Activated CD8-positive, alpha-beta memory T cell treated with anti-CD3 and anti-CD28 coated beads, Interleukin-2, amount 50 U/mL, for 48 hours (primary cell): ENCODE results near the gene AJAP1.

Experiments used
- DNase-seq: peaks from one replicate; pipeline ENCODE4 v3.0.0-alpha.2; 2020

Gene AJAP1

DNA sequence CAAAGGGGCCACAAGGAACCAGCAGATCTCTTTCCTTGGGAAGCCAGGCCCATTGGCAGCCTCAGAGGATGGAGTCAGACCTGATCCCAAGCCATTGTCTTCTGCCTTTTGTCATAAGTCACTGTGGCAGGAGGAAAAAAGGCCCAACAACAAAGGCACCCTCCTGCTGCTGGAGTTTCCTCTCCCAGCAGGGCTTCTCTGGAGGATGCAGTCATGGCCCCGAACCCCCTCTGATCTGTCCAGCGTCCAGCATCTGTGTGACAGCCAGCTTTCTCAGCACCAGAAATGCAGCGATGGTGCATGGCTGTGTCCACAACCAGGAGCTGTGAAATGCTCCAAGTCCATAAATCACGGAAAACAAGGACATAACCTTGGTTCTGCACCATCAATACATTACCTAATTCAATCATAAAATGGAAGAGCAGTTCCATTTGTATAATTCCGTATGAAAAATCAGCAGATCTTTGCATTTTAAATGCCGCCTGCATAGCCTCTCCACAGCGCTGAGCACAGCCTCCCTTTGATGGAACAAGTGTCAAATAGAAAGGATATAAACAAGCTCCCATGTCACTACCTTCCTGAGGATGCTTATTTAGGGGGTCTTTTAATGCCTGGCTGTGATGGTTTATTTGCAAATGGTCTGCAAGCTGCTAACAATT lies 30.6 kb downstream of the AJAP1 start:
- DNase-seq = no peak

- no peak for DNase-seq
Measured at GRCh38 chr1:4685523-4685865, 31.1 kb downstream of the AJAP1 start.

DNA sequence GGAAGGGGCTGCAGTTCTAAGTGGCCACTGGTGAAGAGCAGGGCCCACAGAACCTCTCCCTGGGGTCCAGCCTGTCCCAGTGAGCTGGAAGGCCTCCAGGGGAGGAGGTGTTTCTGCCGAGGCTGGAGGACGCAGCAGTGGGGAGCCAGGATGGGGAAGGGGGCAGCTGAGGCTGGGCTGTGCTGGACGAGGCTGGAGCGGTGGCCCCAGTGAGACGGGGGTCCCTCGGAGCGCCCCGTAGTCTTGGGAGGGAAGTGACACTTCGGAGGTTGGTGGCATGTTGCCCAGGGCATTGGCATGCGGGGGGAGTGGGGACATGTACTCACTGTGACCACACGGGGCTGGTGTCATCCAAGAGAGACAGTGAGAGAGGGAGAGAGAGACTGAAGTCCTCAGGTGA lies 33.5 kb downstream of the AJAP1 start:
- DNase-seq = no peak

DNA sequence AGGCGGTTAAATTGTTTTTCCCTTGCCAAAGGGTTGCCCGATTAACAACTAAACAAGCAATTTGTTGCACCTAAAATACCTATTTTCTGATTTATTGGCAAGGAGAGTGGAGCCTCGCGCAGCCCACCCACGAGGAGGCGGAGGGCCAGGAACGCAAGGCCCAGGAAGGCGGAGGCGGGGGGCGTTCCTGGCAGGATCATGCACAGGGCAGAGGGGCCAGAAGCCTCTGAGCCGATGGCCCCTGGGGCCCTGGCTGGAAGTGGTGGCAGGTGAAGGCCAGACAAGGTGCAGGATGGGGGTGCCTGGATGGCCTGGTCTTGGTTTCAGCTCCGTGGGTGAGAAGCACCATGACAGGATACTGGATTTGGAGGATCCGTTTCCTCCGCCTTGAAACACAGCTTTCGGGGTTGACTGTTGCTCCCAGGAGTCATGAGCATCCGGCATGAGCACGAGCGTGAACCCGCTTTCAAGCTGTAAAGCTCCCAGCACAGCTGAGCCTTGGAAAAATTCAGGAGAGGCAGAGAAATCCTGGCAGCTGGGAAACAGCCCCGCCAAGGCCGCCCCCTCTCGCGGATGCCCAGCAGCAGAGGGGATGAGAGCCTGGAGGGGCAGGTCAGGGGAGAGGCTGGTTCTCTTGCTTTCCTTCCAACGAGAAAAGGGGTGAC lies 35.0 kb downstream of the AJAP1 start:
- no peak for DNase-seq

DNA sequence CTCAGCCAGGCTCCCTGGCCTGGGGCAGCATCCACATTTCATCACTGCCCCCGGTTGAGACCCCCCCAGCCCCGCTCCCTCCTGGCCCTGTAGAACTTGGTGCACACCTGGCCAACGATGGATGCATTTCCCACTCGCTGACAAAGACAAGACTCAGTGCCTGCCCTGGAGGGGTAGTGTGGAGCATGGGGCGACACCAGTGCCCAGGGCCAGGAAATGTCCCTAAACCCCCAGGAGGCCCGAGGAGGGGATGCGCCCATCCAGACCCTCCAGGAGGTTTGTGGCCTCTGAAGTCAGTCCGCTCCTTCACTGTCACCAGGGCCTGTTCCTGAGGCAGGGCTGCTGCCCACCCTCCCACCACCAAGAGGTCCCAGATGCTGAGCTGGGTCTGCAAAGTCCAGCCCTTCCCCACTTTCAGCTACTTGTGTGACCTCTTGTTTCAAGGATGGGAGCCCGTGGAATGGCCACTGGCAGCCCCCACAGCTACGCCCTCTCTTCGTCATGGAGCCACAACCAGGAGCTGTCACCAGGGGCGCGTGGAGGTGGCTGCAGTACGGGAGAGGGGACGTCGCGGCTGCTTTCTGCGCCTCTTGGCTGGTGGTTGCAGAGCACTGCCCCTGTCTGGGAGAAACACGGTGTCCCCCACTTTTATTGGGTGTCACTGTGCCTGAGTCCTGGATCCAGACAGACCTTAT lies 35.7 kb downstream of the AJAP1 start:
- DNase-seq = no peak

- DNase-seq = no peak
Measured at GRCh38 chr1:4690951-4691675, 36.7 kb downstream of the AJAP1 start.

GRCh38 chr1:4691766-4692405 lies 37.5 kb downstream of the AJAP1 start:
- DNase-seq = no peak

- no peak for DNase-seq
Measured at GRCh38 chr1:4692437-4692836, 38.0 kb downstream of the AJAP1 start.

GRCh38 chr1:4693331-4693730 lies 38.9 kb downstream of the AJAP1 start:
- no peak for DNase-seq

- no peak for DNase-seq
Measured at GRCh38 chr1:4693891-4694290, 39.5 kb downstream of the AJAP1 start.

GRCh38 chr1:4694492-4694891 lies 40.1 kb downstream of the AJAP1 start:
- no peak for DNase-seq

DNA sequence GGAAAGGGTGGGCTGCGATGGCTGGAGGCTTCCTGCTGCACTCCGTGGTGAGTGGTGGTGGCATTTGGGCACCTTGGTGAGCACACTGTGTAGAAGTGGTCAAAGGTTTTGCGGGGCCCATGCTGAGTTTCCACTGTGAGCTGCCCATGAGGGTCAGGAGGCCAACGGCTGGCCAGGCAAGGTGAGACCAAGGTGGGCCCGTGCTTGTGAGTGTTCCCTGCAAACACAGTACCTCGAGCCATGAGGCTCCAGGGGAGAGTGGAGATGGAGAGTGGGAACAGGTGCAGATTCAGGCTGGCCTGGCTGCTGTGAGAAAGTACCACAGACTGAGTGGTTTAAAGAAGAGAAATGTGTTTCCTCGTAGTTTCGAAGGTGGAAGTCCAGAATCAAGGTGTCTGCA lies 40.8 kb downstream of the AJAP1 start:
- DNase-seq = no peak

DNA sequence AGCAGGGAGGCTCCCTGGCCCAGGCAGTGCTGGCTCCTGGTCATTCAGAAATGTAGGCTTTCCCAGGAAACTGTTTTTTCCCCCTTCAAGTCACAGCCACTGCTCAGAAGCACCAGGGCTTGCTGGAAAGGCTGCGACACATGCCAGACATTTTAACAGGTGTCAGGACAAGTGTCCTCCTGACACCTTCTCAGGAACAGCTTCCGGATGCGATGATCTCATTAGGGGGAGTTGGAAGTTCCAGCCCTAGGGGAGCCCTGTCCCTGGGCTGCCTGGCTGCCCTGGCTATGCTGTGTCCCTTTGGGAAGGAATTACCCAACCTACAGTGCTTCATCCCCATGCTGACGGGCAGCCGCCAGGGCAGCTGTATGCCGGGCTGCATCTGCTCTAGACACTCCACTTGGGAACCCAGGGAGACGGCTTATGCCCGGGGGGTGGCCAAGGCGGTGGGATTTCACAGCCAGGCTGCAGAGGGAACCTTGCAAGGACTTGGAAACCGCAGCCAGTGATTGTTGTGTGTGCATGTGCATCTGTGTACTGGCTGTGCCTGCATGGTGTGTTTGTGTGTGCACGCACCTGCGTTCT lies 41.8 kb downstream of the AJAP1 start:
- DNase-seq = no peak

GRCh38 chr1:4696753-4697152 lies 42.3 kb downstream of the AJAP1 start:
- no peak for DNase-seq

- no peak for DNase-seq
Measured at GRCh38 chr1:4697801-4698200, 43.4 kb downstream of the AJAP1 start.

GRCh38 chr1:4698911-4699310 lies 44.5 kb downstream of the AJAP1 start:
- no peak for DNase-seq

GRCh38 chr1:4699376-4700301 lies 45.2 kb downstream of the AJAP1 start:
- DNase-seq = no peak

DNA sequence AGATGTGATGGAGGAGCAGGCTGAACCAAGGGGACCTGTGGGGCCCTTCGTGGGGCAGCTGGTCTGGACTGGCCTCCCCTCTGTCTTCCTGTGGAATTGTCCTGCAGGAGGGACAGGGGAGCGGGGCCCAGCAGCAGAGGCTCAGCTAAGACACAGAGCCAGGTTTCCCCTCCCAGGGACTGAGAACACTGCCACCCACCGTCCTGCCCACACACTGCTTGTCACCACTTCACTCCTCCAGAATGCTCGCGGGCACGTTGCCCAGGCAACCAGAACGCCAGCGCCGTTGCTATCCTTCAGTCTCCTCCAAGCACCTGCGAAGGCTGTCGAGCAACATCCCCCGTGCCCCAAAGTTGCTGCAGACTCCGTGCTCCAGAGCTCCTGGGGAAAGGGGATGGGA lies 46.4 kb downstream of the AJAP1 start:
- no peak for DNase-seq

DNA sequence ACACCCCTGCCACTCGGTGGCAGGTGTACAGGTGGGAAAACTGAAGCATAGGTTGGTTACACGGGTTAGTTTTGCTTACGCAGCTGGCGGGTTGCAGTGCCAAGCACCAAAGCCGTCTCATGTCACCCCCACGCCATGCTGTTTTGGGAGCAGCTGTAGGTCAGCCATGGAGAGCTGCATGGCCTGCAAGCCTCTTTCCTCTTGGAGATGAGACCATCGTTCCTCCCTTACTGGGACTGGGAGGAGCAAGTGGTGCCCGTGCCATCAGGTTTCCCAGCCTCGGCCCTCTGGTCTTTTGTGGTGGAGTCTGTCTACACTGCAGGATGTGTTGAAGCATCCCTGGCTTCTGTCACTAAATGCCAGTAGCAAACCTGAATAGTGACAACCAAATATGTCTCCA lies 46.9 kb downstream of the AJAP1 start:
- no peak for DNase-seq

- no peak for DNase-seq
Measured at GRCh38 chr1:4702464-4702863, 48.1 kb downstream of the AJAP1 start.

DNA sequence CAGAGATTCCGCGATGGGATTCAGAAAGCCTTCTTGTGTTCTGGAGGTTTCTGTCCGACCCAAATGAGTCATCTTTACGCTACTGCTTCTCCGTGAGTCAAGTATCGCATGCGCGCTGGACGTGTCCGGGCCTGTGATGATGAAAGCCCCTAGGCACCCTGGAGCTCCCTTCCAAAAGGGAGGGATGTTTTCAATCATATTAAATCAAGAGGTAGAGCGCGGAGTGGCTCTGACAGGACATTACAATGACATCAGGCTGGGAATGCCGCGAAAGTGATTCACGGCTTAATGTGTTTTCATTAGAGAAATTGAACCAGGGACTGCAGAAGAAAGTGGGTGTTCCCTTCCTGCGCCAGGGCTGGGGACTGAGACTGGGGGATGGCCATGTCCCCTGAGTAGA lies 48.5 kb downstream of the AJAP1 start:
- no peak for DNase-seq

- no peak for DNase-seq
Measured at GRCh38 chr1:4703646-4704045, 49.2 kb downstream of the AJAP1 start.
